G401 (cell line): ENCODE results near the gene TRIP12. TPM values are rescaled to one million over a fixed set of nuclear protein-coding genes. Genes with fewer than 3 reads are reported as not detected.
A peak's percentile ranks its signal among the peaks of the same experiment; 100 is the strongest.
"Not testable (repeated sequence)": the region's sequence is repeated elsewhere in the genome, so short reads cannot be mapped to it uniquely, and the experiment has no call there.

Experiments
- DNase-seq: peaks from one replicate; pipeline ENCODE4 v3.0.0-alpha.2; 2015; ENCODE audit warnings: low spot score
- in situ Hi-C: cut with HindIII; loops from 2 replicates; pipeline ENCODE4 v1.10.0; 2016; ENCODE audit warnings: low sequenced_read_pairs, mixed read lengths
- total RNA-seq: library from RNA; depleted of rRNA; stranded (reverse); fragments of >200 nt; shearing (Covaris generic); gene quantifications from 2 replicates; pipeline ENCODE4 v1.2.3, GENCODE V29; 2014; rRNA removed

The TRIP12 gene
- total RNA-seq = 68.0 and 101 TPM in 2 replicates

GRCh38 chr2:229921892-229922448 is at the start of gene TRIP12:
Gene TRIP12 (minus strand): TSS chr2:229922009. CDS start chr2:229880079, 41,930 bp downstream.
- in situ Hi-C loops = no loop called here
- DNase-seq = peak; percentile 88

GRCh38 chr2:229971298-229971790 is 49.5 kb upstream of the TRIP12 start:
- in situ Hi-C loops = no loop called here
- DNase-seq = no peak

- DNase-seq = no peak
- in situ Hi-C loops = no loop called here
Measured at GRCh38 chr2:229970406-229970805, 48.6 kb upstream of the TRIP12 start.

GRCh38 chr2:229969921-229970320 is 48.1 kb upstream of the TRIP12 start:
- in situ Hi-C loops = no loop called here
- DNase-seq = no peak

GRCh38 chr2:229963596-229963995 is 41.8 kb upstream of the TRIP12 start:
- in situ Hi-C loops, DNase-seq: not testable (repeated sequence)

GRCh38 chr2:229956491-229956890 is 34.7 kb upstream of the TRIP12 start:
- in situ Hi-C loops = no loop called here
- no peak for DNase-seq

- DNase-seq = no peak
- in situ Hi-C loops = no loop called here
Measured at GRCh38 chr2:229955663-229956062, 33.9 kb upstream of the TRIP12 start.

GRCh38 chr2:229952256-229952835 is 30.5 kb upstream of the TRIP12 start:
- in situ Hi-C loops = no loop called here
- DNase-seq = no peak

GRCh38 chr2:229947544-229947943 is 25.7 kb upstream of the TRIP12 start:
- in situ Hi-C loops = no loop called here

GRCh38 chr2:229945975-229946374 is 24.2 kb upstream of the TRIP12 start:
- DNase-seq = no peak
- in situ Hi-C loops = no loop called here

More at GRCh38 chr2:229947544-229947943, 25.7 kb upstream of the TRIP12 start:
- DNase-seq = no peak

- no peak for DNase-seq
- in situ Hi-C loops = no loop called here
Measured at GRCh38 chr2:229943770-229944449, 22.1 kb upstream of the TRIP12 start.

- in situ Hi-C loops = no loop called here
- no peak for DNase-seq
Measured at GRCh38 chr2:229943171-229943570, 21.4 kb upstream of the TRIP12 start.

- in situ Hi-C loops = no loop called here
- DNase-seq = no peak
Measured at GRCh38 chr2:229942671-229943070, 20.9 kb upstream of the TRIP12 start.

- no peak for DNase-seq
- in situ Hi-C loops = no loop called here
Measured at GRCh38 chr2:229937537-229937936, 15.7 kb upstream of the TRIP12 start.

- DNase-seq = no peak
- in situ Hi-C loops = no loop called here
Measured at GRCh38 chr2:229931241-229931640, 9.4 kb upstream of the TRIP12 start.

GRCh38 chr2:229930656-229931055 is 8.8 kb upstream of the TRIP12 start:
- in situ Hi-C loops = no loop called here
- DNase-seq = no peak

- DNase-seq = no peak
- in situ Hi-C loops = no loop called here
Measured at GRCh38 chr2:229927817-229928321, 6.1 kb upstream of the TRIP12 start.

- no peak for DNase-seq
- in situ Hi-C loops = no loop called here
Measured at GRCh38 chr2:229925201-229925600, 3.4 kb upstream of the TRIP12 start.

GRCh38 chr2:229924541-229924940 is 2.7 kb upstream of the TRIP12 start:
- DNase-seq, in situ Hi-C loops: not testable (repeated sequence)
